H9 (cell line): ENCODE results near the gene CABLES2. TPM values are rescaled to one million over a fixed set of nuclear protein-coding genes. Genes with fewer than 3 reads are reported as not detected.
A peak's percentile ranks its signal among the peaks of the same experiment; 100 is the strongest.

Source experiments
- DNase-seq: peaks from one replicate; pipeline ENCODE4 v3.0.0-alpha.2; 2017
- H2AFZ ChIP-seq: one replicate; pipeline ENCODE4 v1.6.1; 2013; ENCODE audit warnings: mild to moderate bottlenecking, low read length, control low read depth, moderate library complexity
- H2AK5ac ChIP-seq: 2 replicates; pipeline ENCODE4 v1.6.1; 2013; ENCODE audit warnings: low read length, control low read depth, mixed read lengths; ENCODE audit not compliant: insufficient read length
- H2BK120ac ChIP-seq: one replicate; pipeline ENCODE4 v1.6.1; 2013; ENCODE audit warnings: low read depth, mild to moderate bottlenecking, low read length, control low read depth, inconsistent platforms; ENCODE audit not compliant: poor library complexity, severe bottlenecking
- H2BK12ac ChIP-seq: 2 replicates; pipeline ENCODE4 v1.6.1; 2013; ENCODE audit warnings: low read length, control low read depth, mixed read lengths, low read depth; ENCODE audit not compliant: insufficient read length
- H2BK15ac ChIP-seq: 2 replicates; pipeline ENCODE4 v1.6.1; 2013; ENCODE audit warnings: low read depth, low read length, control low read depth
- H2BK20ac ChIP-seq: one replicate; pipeline ENCODE4 v1.6.1; 2013; ENCODE audit warnings: low read depth, mild to moderate bottlenecking, low read length, control low read depth, inconsistent platforms; ENCODE audit not compliant: poor library complexity, severe bottlenecking
- H2BK5ac ChIP-seq: 2 replicates; pipeline ENCODE4 v1.6.1; 2013; ENCODE audit warnings: low read length, control low read depth, mixed read lengths; ENCODE audit not compliant: insufficient read length
- H3K14ac ChIP-seq: 2 replicates; pipeline ENCODE4 v1.6.1; 2013; ENCODE audit warnings: low read length, control low read depth; ENCODE audit not compliant: insufficient read depth
- H3K18ac ChIP-seq: 2 replicates; pipeline ENCODE4 v1.6.1; 2013; ENCODE audit warnings: low read depth, mild to moderate bottlenecking, mixed read lengths, low read length, control low read depth; ENCODE audit not compliant: insufficient read length
- H3K23ac ChIP-seq: 2 replicates; pipeline ENCODE4 v1.6.1; 2013; ENCODE audit warnings: low read length, control low read depth, mixed read lengths, low read depth; ENCODE audit not compliant: insufficient read length
- H3K23me2 ChIP-seq: 2 replicates; pipeline ENCODE4 v1.6.1; 2013; ENCODE audit warnings: low read depth, mild to moderate bottlenecking, mixed read lengths, low read length, control low read depth; ENCODE audit not compliant: insufficient read length, poor library complexity, severe bottlenecking
- H3K27ac ChIP-seq: 2 replicates; pipeline ENCODE4 v1.5.1; 2013; ENCODE audit warnings: low read length, control low read depth, mixed read lengths, low read depth; ENCODE audit not compliant: insufficient read length
- H3K27me3 ChIP-seq: 2 replicates; pipeline ENCODE4 v1.6.1; 2013; ENCODE audit warnings: low read length, control low read depth, inconsistent platforms; ENCODE audit not compliant: insufficient read depth
- H3K4ac ChIP-seq: 2 replicates; pipeline ENCODE4 v1.6.1; 2013; ENCODE audit warnings: low read depth, mild to moderate bottlenecking, control low read depth, inconsistent platforms, low read length, moderate library complexity
- H3K4me1 ChIP-seq: 2 replicates; pipeline ENCODE4 v1.6.1; 2013; ENCODE audit warnings: low read length, control low read depth, inconsistent platforms; ENCODE audit not compliant: insufficient read depth
- H3K4me2 ChIP-seq: 2 replicates; pipeline ENCODE4 v1.6.1; 2013; ENCODE audit warnings: low read length, control low read depth, mixed read lengths; ENCODE audit not compliant: insufficient read length, insufficient read depth
- H3K56ac ChIP-seq: 2 replicates; pipeline ENCODE4 v1.6.1; 2013; ENCODE audit warnings: low read depth, mild to moderate bottlenecking, mixed read lengths, low read length, control low read depth; ENCODE audit not compliant: insufficient read length
- H3K79me1 ChIP-seq: 2 replicates; pipeline ENCODE4 v1.6.1; 2013; ENCODE audit warnings: low read depth, mild to moderate bottlenecking, moderate library complexity, low read length, control low read depth, inconsistent platforms; ENCODE audit not compliant: insufficient read depth, poor library complexity, severe bottlenecking
- H3K79me2 ChIP-seq: 2 replicates; pipeline ENCODE4 v1.6.1; 2013; ENCODE audit warnings: low read length, control low read depth, inconsistent platforms; ENCODE audit not compliant: insufficient read depth
- H3K9ac ChIP-seq: 2 replicates; pipeline ENCODE4 v1.6.1; 2013; ENCODE audit warnings: low read length, control low read depth, mixed read lengths; ENCODE audit not compliant: insufficient read length; ENCODE audit errors: extremely low read depth
- H3K9me3 ChIP-seq: one replicate; pipeline ENCODE4 v1.6.1; 2013; ENCODE audit warnings: low read depth, low read length, inconsistent platforms; ENCODE audit not compliant: control insufficient read depth
- H3T11ph ChIP-seq: one replicate; pipeline ENCODE4 v1.6.1; 2013; ENCODE audit warnings: mild to moderate bottlenecking, low read length, control low read depth, inconsistent platforms
- H4K20me1 ChIP-seq: one replicate; pipeline ENCODE4 v1.6.1; 2013; ENCODE audit not compliant: control insufficient read depth, insufficient read length, insufficient read depth
- H4K5ac ChIP-seq: 2 replicates; pipeline ENCODE4 v1.6.1; 2013; ENCODE audit warnings: low read depth, mild to moderate bottlenecking, mixed read lengths, low read length, control low read depth; ENCODE audit not compliant: insufficient read length
- H4K8ac ChIP-seq: replicated peaks from 2 replicates; pipeline ENCODE4 v1.6.1; 2013; ENCODE audit warnings: low read length, control low read depth, mixed read lengths, low read depth; ENCODE audit not compliant: insufficient read length
- H4K91ac ChIP-seq: 2 replicates; pipeline ENCODE4 v1.6.1; 2013; ENCODE audit warnings: low read depth, mild to moderate bottlenecking, moderate library complexity, mixed read lengths, low read length, control low read depth; ENCODE audit not compliant: insufficient read length
- H3K27ac Mint-ChIP-seq, 3 experiments: 2 replicates in 2 of 3; 3 replicates in 1 of 3; pipeline ENCODE4 v1.8.0; 2020 to 2021; ENCODE audit warnings: mixed read lengths in 3 of 3, mild to moderate bottlenecking in 1 of 3, moderate library complexity in 1 of 3
- H3K27me3 Mint-ChIP-seq: 2 replicates; pipeline ENCODE4 v1.8.0; 2021; ENCODE audit warnings: low read depth, mild to moderate bottlenecking, moderate library complexity, mixed read lengths
- H3K36me3 Mint-ChIP-seq, 3 experiments: 2 replicates in 2 of 3; 3 replicates in 1 of 3; pipeline ENCODE4 v1.8.0; 2020 to 2021; ENCODE audit warnings: low read depth in 3 of 3, mixed read lengths in 3 of 3; ENCODE audit not compliant: insufficient read depth in 1 of 3
- H3K4me1 Mint-ChIP-seq, 2 experiments: 2 replicates each; pipeline ENCODE4 v1.8.0; 2020; ENCODE audit warnings: mixed read lengths in 2 of 2
- H3K4me3 Mint-ChIP-seq, 2 experiments: 2 replicates in 1 of 2; 3 replicates in 1 of 2; pipeline ENCODE4 v1.8.0; 2020 to 2021; ENCODE audit warnings: mild to moderate bottlenecking in 2 of 2, mixed read lengths in 2 of 2, moderate library complexity in 1 of 2
- H3K9me3 Mint-ChIP-seq, 2 experiments: 2 replicates in 1 of 2; 3 replicates in 1 of 2; pipeline ENCODE4 v1.8.0; 2020; ENCODE audit warnings: mild to moderate bottlenecking in 2 of 2, mixed read lengths in 2 of 2, moderate library complexity in 1 of 2
- CTCF ChIP-seq: fragments of 200-600 bp; sonication (generic); conservative IDR thresholded peaks from 3 replicates; pipeline ENCODE4 v1.8.0; 2021; ENCODE audit warnings: antibody characterized with exemption, mild to moderate bottlenecking
- WGBS: extraction: QIAGEN DNeasy Blood & Tissue Kit; methylation state at CpG from one replicate; pipeline ENCODE4 v1.1.7; 2013; ENCODE audit warnings: missing lambda C conversion rate, low lambda C conversion rate, mixed read lengths; ENCODE audit not compliant: insufficient read length; ENCODE audit errors: extremely low coverage; 5-methylcytosine and 5-hydroxymethylcytosine counted together
- total RNA-seq: library from RNA; stranded (reverse); gene quantifications from 2 replicates; pipeline ENCODE4 v1.2.1, GENCODE V29; 2021

The CABLES2 gene
- total RNA-seq, 1 experiment from 2014 or later: 10.8 TPM

DNA sequence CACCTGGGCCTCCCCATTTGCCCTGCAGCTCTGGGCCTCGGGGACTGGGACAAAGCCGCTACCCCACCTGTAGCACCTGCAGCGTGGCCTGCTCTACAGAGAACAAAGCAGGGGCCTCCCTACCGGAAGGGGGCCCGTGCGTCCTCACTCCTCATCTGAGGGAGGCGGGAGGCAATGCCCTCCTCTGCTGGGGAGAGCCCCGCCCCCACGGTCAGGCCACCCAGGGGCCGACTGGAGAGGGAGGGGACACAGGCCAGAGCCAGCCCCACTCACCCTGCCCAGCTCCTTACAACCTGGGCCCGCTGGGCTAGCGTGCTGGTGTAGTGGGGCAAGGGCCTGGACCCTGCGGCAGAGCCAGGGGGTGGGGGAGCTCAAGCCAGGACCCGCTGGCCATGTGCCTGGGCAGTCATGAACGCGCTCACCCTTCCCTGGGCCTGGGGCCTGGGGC lies 48.0 kb downstream of the CABLES2 start:
- H3K27me3 ChIP-seq: no peaks in the 10 kb centered on the region
- Mint-ChIP-seq H3K4me3 (no peak overlapping the region), H3K27ac (peak overlapping the region; percentile 65 to 89 (median 70); a peak in 4 of 7 replicates), H3K36me3 (peaks cover 0 to 4% (median 2%) of the 10 kb centered on the region in 3 experiments; a peak in 4 of 7 replicates), H3K4me1 (peaks cover 30 to 59% of the 10 kb centered on the region in 2 experiments), H3K27me3 (no peaks in the 10 kb centered on the region), H3K9me3 (no peaks in the 10 kb centered on the region)
- no peaks in the 10 kb centered on the region for H3K9me3 ChIP-seq
- peaks cover 4% of the 10 kb centered on the region; the same call in 1 of the 2 replicates for H3K79me2 ChIP-seq
- H3K27ac ChIP-seq: no peak overlapping the region
- H3K23ac ChIP-seq: no peak overlapping the region
- H4K8ac ChIP-seq: no peak overlapping the region
- no peak overlapping the region for H2AFZ ChIP-seq
- DNase-seq: peak; percentile 70
- H3K18ac ChIP-seq: peak overlapping the region; percentile 18
- no peak for TF ChIP-seq CTCF
- H3T11ph ChIP-seq: no peak overlapping the region
- peak overlapping the region; percentile 50 for H3K14ac ChIP-seq
- H3K56ac ChIP-seq: no peak overlapping the region
- peaks cover 3% of the 10 kb centered on the region for H3K23me2 ChIP-seq
- H3K79me1 ChIP-seq: peaks cover 5% of the 10 kb centered on the region
- no peak overlapping the region for H4K5ac ChIP-seq
- peak overlapping the region; percentile 47 for H4K91ac ChIP-seq
- no peaks in the 10 kb centered on the region for H4K20me1 ChIP-seq
- no peak overlapping the region for H2BK120ac ChIP-seq
- no peak overlapping the region for H2BK12ac ChIP-seq
- H3K4me2 ChIP-seq: no peak overlapping the region
- WGBS: no CpG with 5 or more reads among the region's 16 CpGs
- no peaks in the 10 kb centered on the region; the same call in 1 of the 2 replicates for H3K4me1 ChIP-seq
- H2BK5ac ChIP-seq: no peak overlapping the region
- peak overlapping the region; percentile 0; the same call in 1 of the 2 replicates for H3K4ac ChIP-seq
- no peak overlapping the region for H2BK15ac ChIP-seq
- no peak overlapping the region for H3K9ac ChIP-seq
- H2BK20ac ChIP-seq: no peak overlapping the region
- H2AK5ac ChIP-seq: no peak overlapping the region
